SKM-1 (cell line): ENCODE data around the gene DAAM1.

Experiments used
- DNase-seq: peaks from one replicate; lab custom pipeline; 2025; ENCODE audit not compliant: unreplicated experiment; lab: John Stamatoyannopoulos, UW

Gene DAAM1

DNA sequence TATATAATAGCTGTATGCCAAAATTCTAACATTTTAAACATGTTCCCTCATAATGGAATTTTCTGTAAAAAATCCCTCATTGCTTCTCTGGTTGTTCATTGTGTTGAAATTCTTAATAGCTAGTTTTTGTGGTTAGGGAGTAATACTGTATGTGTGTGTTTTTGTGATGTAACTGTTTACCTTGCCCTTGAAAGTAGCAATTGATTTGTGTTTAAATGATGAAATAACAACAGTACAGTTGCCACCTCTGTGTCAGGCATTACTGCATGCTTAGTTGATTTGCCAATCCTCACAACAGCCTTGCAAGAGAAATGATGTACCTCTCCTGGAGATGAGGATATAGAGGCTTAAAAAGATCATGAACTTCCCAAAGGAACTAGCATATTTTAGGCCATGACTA lies 94.9 kb downstream of the DAAM1 start:
- DNase-seq, result no peak

DNA sequence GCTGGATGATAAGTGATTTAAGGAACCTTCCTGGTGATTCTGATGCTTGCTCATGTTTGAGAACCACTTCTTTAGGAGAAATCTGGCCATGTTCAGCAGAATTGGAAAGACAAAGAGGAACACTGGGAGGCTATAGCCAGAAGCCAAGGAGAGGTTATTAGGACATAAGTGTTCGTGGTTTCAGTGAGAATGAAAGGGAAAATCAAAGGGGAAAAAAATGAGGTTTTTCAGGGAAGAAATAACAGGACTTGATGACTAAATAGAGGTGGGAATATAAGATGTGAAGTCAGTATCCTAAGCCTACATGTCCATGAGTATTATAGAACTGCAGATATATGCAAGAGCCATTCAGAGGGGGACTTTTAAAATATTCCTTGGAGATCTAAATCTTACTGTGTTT lies 95.6 kb downstream of the DAAM1 start:
- no peak for DNase-seq

- no peak for DNase-seq
Measured at GRCh38 chr14:59292028-59292427, 103.6 kb downstream of the DAAM1 start.

GRCh38 chr14:59292921-59293534 lies 104.6 kb downstream of the DAAM1 start:
- DNase-seq, result no peak

- DNase-seq, result no peak
Measured at GRCh38 chr14:59293935-59294661, 105.6 kb downstream of the DAAM1 start.

DNA sequence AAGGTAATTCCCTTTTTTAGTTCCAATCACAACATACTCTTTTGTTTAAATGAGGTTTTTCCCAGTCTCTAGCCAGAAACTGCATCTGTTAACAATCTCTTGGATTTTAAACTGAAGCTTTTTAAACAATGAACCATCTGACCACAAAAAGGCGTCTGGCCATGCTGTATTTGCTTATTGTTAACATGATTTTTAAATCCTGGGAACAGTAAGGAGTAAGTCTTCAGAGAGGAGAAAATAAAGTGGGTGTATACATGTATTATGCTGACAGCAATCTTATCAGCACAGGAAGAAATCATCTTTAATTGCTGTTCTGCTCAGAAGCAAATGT lies 106.2 kb downstream of the DAAM1 start:
- no peak for DNase-seq

GRCh38 chr14:59295951-59296350 lies 107.5 kb downstream of the DAAM1 start:
- no peak for DNase-seq

- no peak for DNase-seq
Measured at GRCh38 chr14:59296508-59296907, 108.0 kb downstream of the DAAM1 start.

- DNase-seq, result no peak
Measured at GRCh38 chr14:59297071-59297776, 108.8 kb downstream of the DAAM1 start.

DNA sequence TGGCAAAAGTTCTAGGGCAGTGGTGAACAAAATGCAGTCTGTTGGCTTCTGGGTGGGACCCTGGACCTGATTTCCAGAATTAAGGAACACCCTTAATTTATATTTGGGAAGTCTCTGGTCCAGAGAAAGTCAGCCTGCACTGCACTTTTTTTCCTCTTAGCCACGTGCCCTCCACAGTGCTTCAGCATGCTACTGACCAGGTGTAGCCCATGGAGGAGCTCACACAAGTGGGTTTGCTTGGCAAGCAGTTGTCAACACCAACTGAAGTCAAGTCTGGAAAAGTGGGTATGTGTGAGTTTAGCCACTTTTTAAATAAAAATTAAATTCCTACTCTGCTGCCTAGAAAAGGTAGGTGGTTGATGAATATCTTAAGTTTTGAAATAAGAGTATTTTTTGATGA lies 111.3 kb downstream of the DAAM1 start:
- no peak for DNase-seq

- no peak for DNase-seq
Measured at GRCh38 chr14:59301354-59301753, 112.9 kb downstream of the DAAM1 start.

DNA sequence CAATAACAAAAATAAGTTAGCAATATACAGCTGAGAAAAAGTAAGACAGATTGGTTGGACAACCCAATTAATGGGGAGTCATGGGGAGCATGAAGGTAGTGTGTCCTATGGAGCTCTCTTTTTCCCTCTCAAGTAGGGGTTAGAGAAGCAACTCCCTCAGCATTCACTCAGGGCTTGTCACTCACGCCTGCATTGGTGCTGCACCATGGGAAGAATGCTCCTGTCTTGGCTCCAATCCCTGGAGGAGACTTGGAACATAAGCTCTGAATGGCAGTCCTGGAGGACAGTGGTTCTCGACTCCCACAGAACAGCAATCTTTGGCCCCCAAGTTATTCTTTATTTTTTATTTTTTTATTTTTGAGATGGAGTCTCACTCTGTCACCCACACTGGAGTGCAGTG lies 113.8 kb downstream of the DAAM1 start:
- no peak for DNase-seq

GRCh38 chr14:59303216-59303615 lies 114.7 kb downstream of the DAAM1 start:
- no peak for DNase-seq

- DNase-seq, result no peak
Measured at GRCh38 chr14:59305231-59305630, 116.8 kb downstream of the DAAM1 start.

- DNase-seq, result no peak
Measured at GRCh38 chr14:59305836-59306555, 117.5 kb downstream of the DAAM1 start.

DNA sequence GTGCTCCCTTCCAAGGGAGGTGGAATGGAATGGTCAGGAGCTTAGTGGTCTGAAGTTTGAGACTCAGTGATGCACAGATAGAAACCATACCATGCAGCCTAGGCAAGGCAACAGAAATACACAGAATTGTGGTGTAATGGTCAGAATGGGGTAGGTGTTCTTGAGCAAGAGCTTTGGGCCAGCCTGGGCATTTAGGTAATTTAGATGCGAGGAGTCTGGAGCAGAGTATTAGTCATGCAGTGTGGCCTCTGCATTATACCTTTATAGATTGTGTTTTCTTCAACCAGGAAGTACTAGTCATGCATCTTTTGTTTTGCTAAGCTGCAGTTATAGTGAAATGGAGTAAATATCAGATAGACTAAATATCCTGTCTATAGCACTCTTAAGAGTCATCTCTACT lies 118.3 kb downstream of the DAAM1 start:
- DNase-seq, result no peak

DNA sequence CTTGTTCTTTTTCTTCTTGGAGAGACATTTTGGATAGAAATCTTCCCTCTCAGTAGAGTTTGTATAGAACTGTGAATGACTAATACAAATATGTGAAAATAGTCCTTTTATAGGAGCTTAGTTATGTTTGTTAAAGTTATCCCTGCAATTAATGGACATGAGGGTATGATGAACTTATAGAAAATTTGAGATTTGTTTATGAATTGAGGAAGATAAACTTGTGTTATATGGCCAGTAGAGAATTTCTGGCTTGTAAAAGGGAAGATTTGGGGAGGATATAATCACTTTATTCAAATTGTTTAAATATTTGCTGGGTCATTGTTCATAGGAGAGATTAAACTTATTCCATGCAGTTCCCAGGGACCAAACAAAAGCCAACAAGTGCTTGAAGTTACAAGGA lies 119.6 kb downstream of the DAAM1 start:
- DNase-seq, result no peak

DNA sequence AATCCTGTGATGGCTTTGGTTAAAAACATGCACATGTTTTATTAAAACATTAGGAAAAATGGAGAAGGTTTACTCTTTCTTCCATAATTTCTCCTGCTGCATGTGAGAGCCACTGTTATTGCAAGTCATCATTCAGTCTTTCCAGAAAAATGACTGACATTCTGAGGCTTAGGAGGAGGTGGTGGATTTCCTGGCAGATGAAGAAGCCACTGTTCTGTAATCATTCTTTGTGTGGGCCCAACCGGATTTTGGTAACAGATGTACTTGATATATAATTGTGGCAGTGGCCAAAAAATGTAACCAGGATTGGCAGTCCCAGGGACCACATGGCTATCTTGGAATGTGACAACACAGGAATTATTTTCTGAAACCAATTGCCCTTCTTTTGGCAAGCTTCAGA lies 120.2 kb downstream of the DAAM1 start:
- no peak for DNase-seq

GRCh38 chr14:59309291-59309900 lies 120.9 kb downstream of the DAAM1 start:
- DNase-seq, result no peak

GRCh38 chr14:59310633-59311032 lies 122.2 kb downstream of the DAAM1 start:
- DNase-seq, result no peak

DNA sequence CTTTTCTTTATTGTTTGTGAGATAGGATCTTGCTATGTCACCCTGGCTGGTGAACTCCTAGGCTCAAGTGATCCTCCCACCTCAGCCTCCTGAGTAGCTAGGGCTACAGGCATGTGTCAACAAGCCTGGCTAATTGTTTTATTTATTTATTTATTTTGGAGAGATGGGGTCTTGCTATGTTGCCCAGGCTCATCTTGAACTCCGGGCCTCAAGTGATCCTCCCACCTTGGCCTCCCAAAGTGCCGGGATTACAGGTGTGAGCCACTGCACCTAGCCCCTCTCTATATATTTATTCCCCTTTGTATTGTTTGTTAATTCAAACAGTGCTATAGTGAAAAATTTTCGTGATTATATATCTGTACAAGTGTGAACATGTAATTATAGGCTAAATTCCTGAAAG lies 123.3 kb downstream of the DAAM1 start:
- no peak for DNase-seq
